Parathyroid adenoma (tissue), 2 donors: ENCODE measurements around the gene EGLN1.

ENCODE experiments used
- H2AFZ ChIP-seq: fragments of 300-600 bp; sonication (generic); one replicate; pipeline ENCODE4 v1.7.0; 2017; ENCODE audit warnings: antibody characterized with exemption, mild to moderate bottlenecking
- H3K27ac ChIP-seq: fragments of 300-600 bp; sonication (generic); one replicate; pipeline ENCODE4 v1.7.0; 2017
- H3K27me3 ChIP-seq: fragments of 300-600 bp; sonication (generic); one replicate; pipeline ENCODE4 v1.7.0; 2017; ENCODE audit warnings: low read length; ENCODE audit not compliant: control insufficient read depth, insufficient read depth
- H3K36me3 ChIP-seq: fragments of 300-600 bp; sonication (generic); one replicate; pipeline ENCODE4 v1.7.0; 2017; ENCODE audit warnings: low read length; ENCODE audit not compliant: control insufficient read depth, insufficient read depth
- H3K4me1 ChIP-seq: fragments of 300-600 bp; sonication (generic); one replicate; pipeline ENCODE4 v1.7.0; 2017; ENCODE audit warnings: control low read depth
- H3K4me2 ChIP-seq: fragments of 300-600 bp; sonication (generic); one replicate; pipeline ENCODE4 v1.7.0; 2017; ENCODE audit warnings: low read length
- H3K4me3 ChIP-seq: fragments of 300-600 bp; sonication (generic); one replicate; pipeline ENCODE4 v1.7.0; 2017; ENCODE audit warnings: low read depth, low read length
- H3K79me2 ChIP-seq: fragments of 300-600 bp; sonication (generic); one replicate; pipeline ENCODE4 v1.7.0; 2017; ENCODE audit warnings: control low read depth
- H3K9ac ChIP-seq: fragments of 300-600 bp; sonication (generic); one replicate; pipeline ENCODE4 v1.7.0; 2017; ENCODE audit warnings: mild to moderate bottlenecking
- H3K9me3 ChIP-seq: fragments of 300-600 bp; sonication (generic); one replicate; pipeline ENCODE4 v1.7.0; 2017; ENCODE audit warnings: low read length; ENCODE audit not compliant: control insufficient read depth
- TF ChIP-seq, protein P1 (sequence below): fragments of 300-600 bp; sonication (generic); IDR thresholded peaks from one replicate; pipeline ENCODE4 v1.7.0; 2017; ENCODE audit warnings: antibody characterized with exemption, mild to moderate bottlenecking
- donor health status: primary hyperparathyroidism.

Gene EGLN1

DNA sequence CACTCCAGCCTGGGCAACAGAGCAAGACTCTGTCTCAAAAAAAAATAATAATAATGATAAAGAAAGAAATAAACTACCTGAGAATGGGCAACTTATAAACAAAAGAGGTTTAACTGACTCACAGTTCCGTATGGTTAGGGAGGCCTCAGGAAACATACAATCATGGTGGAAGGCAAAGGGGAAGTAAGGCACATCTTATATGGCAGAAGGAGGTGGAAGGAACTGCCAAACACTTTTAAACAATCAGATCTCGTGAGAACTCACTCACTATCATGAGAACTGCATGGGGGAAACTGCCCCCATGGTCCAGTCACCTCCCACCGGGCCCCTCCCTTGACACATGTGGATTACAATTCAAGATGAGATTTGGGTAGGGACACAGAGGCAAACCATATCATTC, 6.3 kb upstream of the EGLN1 start:
- H3K4me1 ChIP-seq, result no peaks in the 10 kb centered on the region
- H3K27ac ChIP-seq, result no peak overlapping the region
- no peaks in the 10 kb centered on the region for H3K9me3 ChIP-seq
- H3K4me2 ChIP-seq, result no peak overlapping the region
- no peak overlapping the region for H3K9ac ChIP-seq
- H3K79me2 ChIP-seq, result no peaks in the 10 kb centered on the region
- TF ChIP-seq, protein P1, sequence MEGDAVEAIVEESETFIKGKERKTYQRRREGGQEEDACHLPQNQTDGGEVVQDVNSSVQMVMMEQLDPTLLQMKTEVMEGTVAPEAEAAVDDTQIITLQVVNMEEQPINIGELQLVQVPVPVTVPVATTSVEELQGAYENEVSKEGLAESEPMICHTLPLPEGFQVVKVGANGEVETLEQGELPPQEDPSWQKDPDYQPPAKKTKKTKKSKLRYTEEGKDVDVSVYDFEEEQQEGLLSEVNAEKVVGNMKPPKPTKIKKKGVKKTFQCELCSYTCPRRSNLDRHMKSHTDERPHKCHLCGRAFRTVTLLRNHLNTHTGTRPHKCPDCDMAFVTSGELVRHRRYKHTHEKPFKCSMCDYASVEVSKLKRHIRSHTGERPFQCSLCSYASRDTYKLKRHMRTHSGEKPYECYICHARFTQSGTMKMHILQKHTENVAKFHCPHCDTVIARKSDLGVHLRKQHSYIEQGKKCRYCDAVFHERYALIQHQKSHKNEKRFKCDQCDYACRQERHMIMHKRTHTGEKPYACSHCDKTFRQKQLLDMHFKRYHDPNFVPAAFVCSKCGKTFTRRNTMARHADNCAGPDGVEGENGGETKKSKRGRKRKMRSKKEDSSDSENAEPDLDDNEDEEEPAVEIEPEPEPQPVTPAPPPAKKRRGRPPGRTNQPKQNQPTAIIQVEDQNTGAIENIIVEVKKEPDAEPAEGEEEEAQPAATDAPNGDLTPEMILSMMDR, result no peak
- no peak overlapping the region for H3K4me3 ChIP-seq
- H2AFZ ChIP-seq, result no peak overlapping the region
- no peaks in the 10 kb centered on the region for H3K36me3 ChIP-seq
- no peaks in the 10 kb centered on the region for H3K27me3 ChIP-seq

DNA sequence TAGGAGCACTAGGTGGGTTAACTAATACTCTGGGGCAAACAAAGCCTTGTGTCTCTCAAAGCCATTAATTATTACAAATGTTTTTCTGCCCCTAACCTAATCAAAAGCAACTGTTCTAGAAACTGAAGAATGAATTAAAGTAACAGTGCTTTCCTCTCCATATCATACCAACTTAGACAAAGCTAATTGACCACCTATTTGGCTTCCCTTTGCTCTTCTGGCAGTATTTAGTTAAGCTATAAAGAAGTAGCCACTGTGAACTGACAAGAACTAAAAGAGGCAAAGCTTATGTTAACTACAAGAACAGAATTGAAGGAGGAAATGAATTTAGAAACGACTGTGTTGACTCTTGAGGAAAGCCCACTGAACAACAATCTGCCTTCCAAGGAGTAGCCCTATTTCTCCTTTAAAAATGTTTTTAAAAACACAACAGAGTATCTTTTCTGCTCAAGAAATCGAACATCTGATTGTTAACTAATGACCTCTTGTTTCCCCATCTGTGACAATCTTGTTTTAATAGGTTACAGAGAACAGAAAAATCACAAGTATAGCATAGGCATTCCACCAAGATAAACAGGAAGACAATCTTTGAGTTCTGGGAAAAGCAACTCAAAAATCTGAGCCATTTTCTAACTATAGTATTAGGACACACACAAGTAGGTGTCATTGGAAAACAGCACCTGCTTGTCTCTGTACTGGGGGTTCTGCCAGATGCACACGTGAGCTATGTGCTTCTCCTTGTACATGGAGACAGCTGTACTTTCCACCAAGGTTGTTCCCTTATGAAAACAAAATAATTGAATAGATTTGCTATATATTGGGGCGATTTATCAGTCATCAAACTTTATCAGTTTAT, 3.1 kb upstream of the EGLN1 start:
- Histone ChIP-seq H3K4me3 (no peak overlapping the region), H3K4me1 (no peaks in the 10 kb centered on the region), H3K9me3 (no peaks in the 10 kb centered on the region), H3K9ac (no peak overlapping the region), H2AFZ (no peak overlapping the region), H3K27ac (no peak overlapping the region), H3K27me3 (no peaks in the 10 kb centered on the region), H3K36me3 (no peaks in the 10 kb centered on the region), H3K79me2 (no peaks in the 10 kb centered on the region), H3K4me2 (no peak overlapping the region)
- TF ChIP-seq, protein P1, result no peak

DNA sequence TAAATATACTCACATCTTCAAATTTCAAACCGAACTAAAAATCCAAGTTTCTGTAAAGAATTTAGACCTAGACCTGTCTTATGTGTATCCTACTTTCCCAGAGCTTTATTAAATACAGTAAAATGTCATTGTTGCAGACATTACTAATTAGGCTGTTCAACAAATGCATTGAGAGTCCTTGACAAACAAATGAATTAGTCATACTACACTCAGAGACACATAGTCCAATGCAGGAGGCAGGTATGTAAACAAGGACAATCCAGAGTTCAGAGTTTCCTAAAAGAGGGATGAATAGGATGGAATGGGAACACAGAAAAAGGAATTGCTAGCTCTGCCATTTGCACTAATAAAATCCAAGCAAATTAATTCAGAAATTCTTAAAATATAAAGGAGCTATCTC, 1.6 kb upstream of the EGLN1 start:
- no peak overlapping the region for H3K4me2 ChIP-seq
- H3K79me2 ChIP-seq, result peaks cover 7% of the 10 kb centered on the region
- no peaks in the 10 kb centered on the region for H3K27me3 ChIP-seq
- no peaks in the 10 kb centered on the region for H3K36me3 ChIP-seq
- TF ChIP-seq, protein P1, result no peak
- peaks cover 4% of the 10 kb centered on the region for H3K4me1 ChIP-seq
- no peak overlapping the region for H2AFZ ChIP-seq
- no peak overlapping the region for H3K27ac ChIP-seq
- H3K4me3 ChIP-seq, result no peak overlapping the region
- H3K9me3 ChIP-seq, result no peaks in the 10 kb centered on the region
- no peak overlapping the region for H3K9ac ChIP-seq

DNA sequence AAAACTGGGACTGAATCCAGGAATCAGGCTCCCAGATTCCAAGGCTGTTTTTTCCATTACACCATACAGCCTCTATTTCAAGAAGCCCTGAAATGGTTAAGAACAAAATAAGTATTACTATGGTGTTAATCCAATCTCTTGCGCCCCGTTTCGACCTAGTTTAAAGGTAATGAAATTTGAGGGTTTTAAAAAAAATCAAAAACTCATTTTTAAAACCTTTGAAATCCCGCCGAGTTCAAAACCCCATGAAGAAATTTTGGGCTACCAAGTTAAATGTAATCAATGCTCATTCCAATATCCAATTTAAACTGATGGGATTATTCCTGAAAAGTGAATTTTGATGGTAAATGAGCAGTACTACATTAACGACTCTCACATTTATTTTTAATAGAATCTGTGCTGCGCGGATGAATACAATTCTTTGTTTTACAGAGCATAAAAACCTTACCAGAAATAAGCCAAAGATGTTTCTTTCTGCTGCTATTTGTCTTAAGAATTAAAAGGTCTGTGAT, 767 bp upstream of the EGLN1 start:
- no peaks in the 10 kb centered on the region for H3K9me3 ChIP-seq
- H3K4me1 ChIP-seq, result peaks cover 5% of the 10 kb centered on the region
- TF ChIP-seq, protein P1, result no peak
- H2AFZ ChIP-seq, result peak overlapping the region; percentile 73
- H3K9ac ChIP-seq, result no peak overlapping the region
- no peaks in the 10 kb centered on the region for H3K36me3 ChIP-seq
- H3K27me3 ChIP-seq, result no peaks in the 10 kb centered on the region
- peaks cover 11% of the 10 kb centered on the region for H3K79me2 ChIP-seq
- peak overlapping the region; percentile 52 for H3K4me3 ChIP-seq
- peak overlapping the region; percentile 92 for H3K27ac ChIP-seq
- peak overlapping the region; percentile 72 for H3K4me2 ChIP-seq
